PFSK-1 (cell line): ENCODE measurements around the gene PLXNA3.

Experiments used
- FOXP2 ChIP-seq: optimal IDR thresholded peaks from 2 replicates; pipeline ENCODE3; 2011; ENCODE audit warnings: borderline replicate concordance, control low read depth, inconsistent platforms; ENCODE audit not compliant: insufficient read depth; ENCODE audit errors: extremely low read length, extremely low read depth
- POLR2AphosphoS5 ChIP-seq: IDR thresholded peaks from 2 replicates; pipeline ENCODE4 v1.6.1; 2012; ENCODE audit warnings: low read depth, mild to moderate bottlenecking, control low read depth, low read length, moderate library complexity
- SIN3A ChIP-seq: IDR thresholded peaks from 2 replicates; pipeline ENCODE4 v1.6.1; 2012; ENCODE audit warnings: mild to moderate bottlenecking, low read length, moderate library complexity, borderline replicate concordance; ENCODE audit not compliant: insufficient read depth
- TAF1 ChIP-seq: IDR thresholded peaks from 2 replicates; pipeline ENCODE4 v1.6.1; 2012; ENCODE audit warnings: low read length, control low read depth, borderline replicate concordance; ENCODE audit not compliant: insufficient read depth
- TF ChIP-seq, protein P1 (sequence below), 2 experiments: IDR thresholded peaks; 2 replicates each; pipeline versions ENCODE4 v1.6.1 to v1.8.0; 2011 to 2012; ENCODE audit warnings: low read depth in 2 of 2, low read length in 2 of 2, control low read depth in 1 of 2, inconsistent platforms in 1 of 2, mild to moderate bottlenecking in 1 of 2, moderate library complexity in 1 of 2; ENCODE audit not compliant: insufficient read depth in 1 of 2

Gene PLXNA3

DNA sequence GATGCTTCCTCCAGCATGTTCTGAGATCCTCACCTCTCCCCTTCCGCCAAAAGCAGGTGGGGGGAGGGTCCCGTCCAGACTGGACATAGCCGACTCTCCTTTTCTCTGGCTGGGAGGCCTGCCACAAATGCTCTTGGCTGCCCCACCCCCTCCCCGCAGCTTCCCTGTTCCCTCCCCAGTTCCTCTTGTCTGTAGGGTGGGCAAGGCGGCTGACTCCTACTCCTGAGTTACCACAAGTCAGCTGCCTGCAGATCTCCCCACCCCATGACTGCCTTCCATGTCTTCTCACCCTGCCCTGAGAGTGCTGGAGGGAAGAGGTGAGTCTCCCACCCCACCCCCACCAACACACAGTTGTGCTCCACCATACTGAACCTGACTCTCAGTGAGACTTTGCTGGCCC lies 26.7 kb upstream of the PLXNA3 start:
- TF ChIP-seq SIN3A (no peak), TAF1 (no peak), FOXP2 (no peak)
- TF ChIP-seq, protein P1, sequence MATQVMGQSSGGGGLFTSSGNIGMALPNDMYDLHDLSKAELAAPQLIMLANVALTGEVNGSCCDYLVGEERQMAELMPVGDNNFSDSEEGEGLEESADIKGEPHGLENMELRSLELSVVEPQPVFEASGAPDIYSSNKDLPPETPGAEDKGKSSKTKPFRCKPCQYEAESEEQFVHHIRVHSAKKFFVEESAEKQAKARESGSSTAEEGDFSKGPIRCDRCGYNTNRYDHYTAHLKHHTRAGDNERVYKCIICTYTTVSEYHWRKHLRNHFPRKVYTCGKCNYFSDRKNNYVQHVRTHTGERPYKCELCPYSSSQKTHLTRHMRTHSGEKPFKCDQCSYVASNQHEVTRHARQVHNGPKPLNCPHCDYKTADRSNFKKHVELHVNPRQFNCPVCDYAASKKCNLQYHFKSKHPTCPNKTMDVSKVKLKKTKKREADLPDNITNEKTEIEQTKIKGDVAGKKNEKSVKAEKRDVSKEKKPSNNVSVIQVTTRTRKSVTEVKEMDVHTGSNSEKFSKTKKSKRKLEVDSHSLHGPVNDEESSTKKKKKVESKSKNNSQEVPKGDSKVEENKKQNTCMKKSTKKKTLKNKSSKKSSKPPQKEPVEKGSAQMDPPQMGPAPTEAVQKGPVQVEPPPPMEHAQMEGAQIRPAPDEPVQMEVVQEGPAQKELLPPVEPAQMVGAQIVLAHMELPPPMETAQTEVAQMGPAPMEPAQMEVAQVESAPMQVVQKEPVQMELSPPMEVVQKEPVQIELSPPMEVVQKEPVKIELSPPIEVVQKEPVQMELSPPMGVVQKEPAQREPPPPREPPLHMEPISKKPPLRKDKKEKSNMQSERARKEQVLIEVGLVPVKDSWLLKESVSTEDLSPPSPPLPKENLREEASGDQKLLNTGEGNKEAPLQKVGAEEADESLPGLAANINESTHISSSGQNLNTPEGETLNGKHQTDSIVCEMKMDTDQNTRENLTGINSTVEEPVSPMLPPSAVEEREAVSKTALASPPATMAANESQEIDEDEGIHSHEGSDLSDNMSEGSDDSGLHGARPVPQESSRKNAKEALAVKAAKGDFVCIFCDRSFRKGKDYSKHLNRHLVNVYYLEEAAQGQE (IDR thresholded peaks at IDR 0.05; ENCODE audit: insufficient read depth in 1 of 2, low read depth in 2 of 2, low read length in 2 of 2) = no peak

DNA sequence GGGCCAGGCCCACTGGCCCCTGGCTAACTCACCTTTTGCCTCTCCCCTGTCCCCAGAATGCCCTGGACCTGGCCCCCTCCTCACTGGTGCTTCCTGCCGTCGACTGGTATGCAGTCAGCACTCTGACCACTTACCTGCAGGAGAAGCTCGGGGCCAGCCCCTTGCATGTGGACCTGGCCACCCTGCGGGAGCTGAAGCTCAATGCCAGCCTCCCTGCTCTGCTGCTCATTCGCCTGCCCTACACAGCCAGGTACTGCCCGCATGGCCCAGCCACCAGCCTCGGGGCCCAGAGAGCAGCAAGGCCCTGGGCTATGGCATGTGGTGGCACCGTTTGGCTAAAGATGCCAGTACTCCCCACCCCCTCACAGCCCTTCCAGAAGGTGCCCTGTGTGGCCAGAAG lies 25.9 kb upstream of the PLXNA3 start:
- TF ChIP-seq, protein P1 (IDR thresholded peaks at IDR 0.05; ENCODE audit: insufficient read depth in 1 of 2, low read depth in 2 of 2, low read length in 2 of 2) = no peak
- TF ChIP-seq SIN3A (no peak), TAF1 (no peak), FOXP2 (no peak), POLR2AphosphoS5 (no peak)

DNA sequence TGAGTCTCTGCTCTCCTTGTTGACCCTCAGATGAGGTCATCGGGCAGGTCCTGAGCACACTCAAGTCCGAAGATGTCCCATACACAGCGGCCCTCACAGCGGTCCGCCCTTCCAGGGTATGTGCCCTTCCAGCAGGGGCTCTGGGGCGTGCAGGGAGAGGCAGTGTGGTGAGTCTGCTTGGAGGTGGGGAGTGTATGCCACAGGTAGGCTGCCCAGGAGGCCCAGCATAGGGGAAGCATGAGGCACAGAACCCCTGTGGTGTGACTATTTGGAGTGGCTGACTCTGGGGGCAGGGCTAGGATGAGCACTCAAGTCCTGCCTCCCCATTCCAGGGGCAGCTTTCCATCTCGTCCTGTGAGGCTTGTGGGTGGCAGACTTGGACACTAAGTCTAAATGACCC lies 24.5 kb upstream of the PLXNA3 start:
- TF ChIP-seq SIN3A = no peak
- no peak for TF ChIP-seq TAF1
- no peak for TF ChIP-seq POLR2AphosphoS5
- TF ChIP-seq FOXP2 = no peak
- TF ChIP-seq, protein P1 (IDR thresholded peaks at IDR 0.05; ENCODE audit: insufficient read depth in 1 of 2, low read depth in 2 of 2, low read length in 2 of 2) = no peak

DNA sequence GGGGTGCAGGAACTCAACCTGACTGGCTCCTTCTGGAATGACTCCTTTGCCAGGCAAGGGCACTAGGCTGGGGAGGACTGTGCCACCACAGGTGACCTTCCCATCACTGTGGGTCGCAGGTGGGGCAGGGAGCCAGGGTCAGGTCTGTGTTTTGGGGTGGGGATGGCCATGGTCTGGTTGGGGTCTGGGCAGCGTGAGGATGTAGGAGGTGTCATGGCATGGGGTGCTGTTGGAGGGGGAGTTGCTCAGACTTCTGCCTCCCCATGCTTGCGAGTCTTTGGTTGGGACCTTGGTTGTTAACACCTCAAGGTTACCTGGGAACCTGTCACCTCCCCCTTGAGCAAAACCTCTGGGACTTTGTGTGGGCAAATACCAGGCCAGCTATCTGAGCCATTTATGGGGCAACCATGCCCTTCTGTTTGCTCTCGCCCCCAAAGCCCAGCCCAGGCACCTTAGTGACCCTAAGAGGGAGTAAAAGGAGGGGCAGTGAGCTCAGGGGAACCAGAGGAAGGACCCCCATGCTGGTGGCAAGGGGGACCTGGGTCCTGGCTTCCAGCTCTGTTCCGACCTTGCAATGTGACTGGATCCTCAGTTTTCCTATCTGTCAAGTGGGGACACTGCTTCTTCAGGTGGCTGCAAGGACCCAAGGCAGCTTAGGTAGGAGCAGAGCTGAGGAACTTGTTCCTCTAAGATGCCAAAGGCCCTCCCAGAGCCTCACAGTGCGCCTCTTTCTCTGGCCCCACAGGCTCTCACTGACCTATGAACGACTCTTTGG lies 23.5 kb upstream of the PLXNA3 start:
- TF ChIP-seq SIN3A (no peak), FOXP2 (no peak), POLR2AphosphoS5 (no peak), TAF1 (no peak)
- TF ChIP-seq, protein P1 (IDR thresholded peaks at IDR 0.05; ENCODE audit: insufficient read depth in 1 of 2, low read depth in 2 of 2, low read length in 2 of 2) = no peak

DNA sequence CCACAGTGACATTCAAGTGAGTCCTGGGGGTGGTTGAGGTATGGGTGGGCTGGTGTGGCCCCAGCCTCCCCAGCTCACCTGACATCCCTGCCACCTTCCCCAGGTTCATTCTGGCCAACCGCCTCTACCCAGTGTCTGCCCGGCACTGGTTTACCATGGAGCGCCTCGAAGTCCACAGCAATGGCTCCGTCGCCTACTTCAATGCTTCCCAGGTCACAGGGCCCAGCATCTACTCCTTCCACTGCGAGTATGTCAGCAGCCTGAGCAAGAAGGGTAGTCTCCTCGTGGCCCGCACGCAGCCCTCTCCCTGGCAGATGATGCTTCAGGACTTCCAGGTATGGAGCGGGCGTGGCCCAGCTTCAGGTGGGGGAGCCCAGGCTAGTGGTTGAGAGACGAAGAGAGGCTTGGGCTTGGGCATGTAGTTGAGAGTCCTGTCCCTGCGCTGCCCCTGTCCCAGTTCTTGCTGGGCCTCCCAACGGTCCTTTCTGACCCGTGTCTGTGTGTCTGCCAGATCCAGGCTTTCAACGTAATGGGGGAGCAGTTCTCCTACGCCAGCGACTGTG lies 22.8 kb upstream of the PLXNA3 start:
- TF ChIP-seq TAF1 (no peak), FOXP2 (no peak)
- TF ChIP-seq, protein P1 (IDR thresholded peaks at IDR 0.05; ENCODE audit: insufficient read depth in 1 of 2, low read depth in 2 of 2, low read length in 2 of 2) = no peak
